MV-4-11 (cell line): ENCODE data around the gene DACH1.
"Not testable (repeated sequence)": the region's sequence is repeated elsewhere in the genome, so short reads cannot be mapped to it uniquely, and the experiment has no call there.

ENCODE experiments used
- DNase-seq: peaks from one replicate; lab custom pipeline; 2025; lab: John Stamatoyannopoulos, UW

Gene DACH1

DNA sequence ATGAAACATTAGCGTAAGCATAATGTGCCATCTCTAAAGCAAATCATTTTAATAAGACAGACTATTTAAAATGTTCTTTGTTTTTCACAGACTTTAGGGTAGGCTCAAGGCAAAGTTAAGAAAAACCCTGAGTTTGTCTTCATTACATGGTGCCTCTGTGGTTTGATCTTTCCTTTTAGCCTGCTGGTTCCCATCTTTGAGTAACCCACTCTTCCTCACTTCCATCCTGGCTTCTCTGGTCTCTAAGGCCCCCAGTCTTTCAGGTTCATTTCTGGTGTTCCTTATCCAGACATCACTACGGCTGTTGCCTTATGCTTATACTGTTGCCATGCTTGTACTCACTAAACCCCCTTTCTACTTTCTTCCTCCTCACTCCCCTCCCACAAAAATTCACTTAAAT, 38.4 kb downstream of the DACH1 start:
- no peak for DNase-seq

DNA sequence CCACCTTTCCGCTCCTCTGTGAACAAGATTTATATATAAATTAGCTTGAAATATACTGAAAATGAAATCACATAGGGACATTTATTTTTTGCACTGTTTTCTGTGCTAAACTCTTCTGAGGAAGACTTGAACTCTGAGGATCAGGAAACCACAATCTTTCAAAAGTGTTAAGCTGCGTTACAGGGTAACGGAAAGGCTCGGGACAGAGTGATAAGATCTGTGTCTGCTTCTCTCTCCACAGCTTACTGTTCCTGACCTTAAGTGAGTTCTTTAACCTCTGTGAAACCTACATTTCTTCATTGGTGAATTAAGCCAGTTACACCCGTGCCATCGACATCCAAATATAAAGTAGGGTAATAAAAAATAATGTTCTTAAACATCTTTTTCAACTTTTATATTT, 38.9 kb downstream of the DACH1 start:
- peak; percentile 2 for DNase-seq

DNA sequence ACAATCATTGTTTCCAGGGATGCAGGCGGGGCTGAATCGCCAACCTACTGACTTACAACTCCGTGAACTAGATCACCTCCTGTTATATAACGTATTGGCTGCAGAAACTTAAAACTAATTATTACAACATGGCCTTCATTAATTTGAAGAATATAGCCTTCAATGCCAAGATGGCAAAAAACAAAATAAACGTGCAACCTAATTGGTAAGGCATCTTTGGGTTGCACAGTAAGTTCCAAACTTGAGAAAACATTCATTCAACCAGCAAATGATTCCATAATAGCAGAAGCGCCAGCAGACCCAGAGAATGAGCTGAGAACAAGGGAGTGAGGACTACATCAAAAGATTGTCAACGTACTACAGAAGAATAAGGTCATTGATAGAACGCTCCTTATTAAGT, 39.8 kb downstream of the DACH1 start:
- DNase-seq, result no peak

DNA sequence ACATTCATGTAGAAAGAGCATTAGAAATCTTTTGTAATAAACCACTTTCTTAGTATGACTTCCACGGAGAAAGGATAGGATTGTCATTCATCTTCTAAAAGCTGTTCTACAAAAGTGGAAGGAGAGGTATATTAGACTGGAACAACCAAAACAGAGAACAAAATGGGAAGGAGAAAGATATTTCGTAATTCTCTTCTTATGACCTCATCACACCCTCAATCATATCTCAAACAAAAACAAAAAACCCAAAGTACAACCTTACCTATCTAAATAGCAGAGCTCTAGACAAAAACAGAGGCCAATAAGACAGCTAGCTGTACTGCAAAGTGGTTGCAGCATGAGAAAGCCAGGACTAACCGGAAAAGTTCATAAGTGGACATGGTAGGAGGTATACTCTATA, 46.3 kb downstream of the DACH1 start:
- no peak for DNase-seq

DNA sequence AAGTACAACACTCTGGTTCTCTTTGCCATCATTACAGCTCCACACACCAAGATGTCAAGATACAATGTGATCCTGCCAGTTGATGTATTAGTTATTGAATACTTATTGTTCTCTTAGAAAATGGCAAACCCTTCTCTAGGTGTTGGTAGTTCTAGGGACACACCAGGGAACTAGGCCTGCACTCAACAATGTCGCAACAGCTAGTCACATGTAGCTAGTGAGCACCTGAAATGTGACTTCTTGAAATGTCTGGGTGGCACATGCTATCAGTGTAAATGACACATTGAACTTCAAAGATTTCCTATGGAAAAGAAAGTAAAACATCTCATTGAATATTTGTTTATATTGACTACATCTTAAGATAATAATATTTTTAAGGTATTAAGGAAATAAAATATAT, 49.7 kb downstream of the DACH1 start:
- DNase-seq, result no peak

DNA sequence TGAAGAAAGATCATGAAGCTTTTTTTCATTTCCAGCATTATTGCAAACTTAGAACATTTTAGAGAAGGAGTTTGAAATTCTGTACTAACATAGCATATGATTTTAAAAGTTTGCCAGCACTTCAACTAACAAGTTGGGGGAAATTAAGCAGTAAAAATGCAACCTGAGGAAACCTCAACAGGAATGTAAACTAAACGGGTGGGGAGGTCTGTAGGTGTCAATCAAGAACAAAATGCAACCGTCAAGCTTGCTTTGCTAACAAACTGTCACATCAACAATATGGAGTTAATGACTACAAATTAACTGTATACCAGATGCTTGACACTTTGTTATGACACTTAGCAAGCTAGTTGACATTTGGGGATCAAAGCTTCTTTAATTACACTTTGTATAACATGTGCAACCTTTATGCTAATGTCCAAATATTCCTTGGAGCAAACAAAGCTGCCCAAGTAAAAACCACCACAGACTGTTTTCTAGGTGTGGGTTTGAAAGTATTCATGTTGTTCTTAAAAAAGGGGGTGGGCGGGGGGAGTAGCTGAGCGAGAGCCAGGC, 52.1 kb downstream of the DACH1 start:
- no peak for DNase-seq

DNA sequence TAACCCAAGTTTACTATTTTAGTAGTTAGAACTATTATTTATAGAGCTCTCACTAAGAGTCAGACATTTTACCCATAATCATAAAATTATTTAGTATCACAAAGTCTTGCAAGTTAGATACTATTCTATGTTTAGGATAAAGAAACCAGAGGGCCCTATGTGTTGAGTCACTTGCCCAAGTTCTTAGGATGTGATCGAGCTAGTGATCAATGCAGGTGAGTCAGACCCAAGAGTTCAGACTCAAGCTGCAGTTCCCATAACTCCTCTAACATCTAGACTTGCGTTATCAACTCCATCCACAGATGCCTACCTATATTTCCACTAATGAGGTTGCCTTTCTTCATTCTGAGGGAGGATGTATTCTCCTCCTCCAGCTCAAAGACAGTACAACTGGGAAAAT, 53.8 kb downstream of the DACH1 start:
- no peak for DNase-seq

DNA sequence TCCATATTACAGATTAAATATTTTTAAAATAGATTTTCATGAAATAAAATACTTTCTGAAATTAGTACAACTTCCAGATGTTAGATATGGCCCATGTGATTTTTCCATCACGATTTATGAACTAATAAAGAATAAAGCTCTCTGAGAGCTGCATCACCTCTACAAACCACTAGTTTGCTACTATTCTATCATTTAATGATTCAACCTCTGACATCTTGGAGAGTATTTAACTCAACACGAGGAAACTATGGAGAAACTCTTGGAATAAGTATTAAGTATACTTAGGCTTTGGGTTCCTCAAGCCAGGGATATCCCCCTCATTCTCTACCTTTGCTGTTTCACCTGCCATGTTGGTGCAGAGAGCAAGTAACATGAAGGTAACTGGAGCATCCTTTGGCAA, 55.7 kb downstream of the DACH1 start:
- DNase-seq, result no peak

DNA sequence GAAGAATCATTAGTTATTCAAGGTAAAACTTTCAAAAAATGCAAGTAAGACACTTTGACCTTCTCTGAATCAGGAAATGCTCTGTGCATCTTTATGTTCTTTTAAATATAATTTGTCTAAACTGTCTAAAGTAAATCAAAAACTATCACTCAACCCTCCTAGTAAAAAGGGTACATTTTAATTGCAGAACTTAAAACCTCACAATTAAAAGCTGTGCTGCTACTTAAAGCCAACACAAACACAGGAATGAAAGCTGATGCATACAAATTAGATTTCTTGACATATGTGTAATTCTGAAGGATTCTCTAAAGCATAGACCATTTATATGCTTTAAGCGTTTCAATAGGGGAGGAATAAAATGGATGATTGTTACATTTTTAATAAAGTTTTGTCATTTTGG, 58.3 kb downstream of the DACH1 start:
- DNase-seq, result no peak

DNA sequence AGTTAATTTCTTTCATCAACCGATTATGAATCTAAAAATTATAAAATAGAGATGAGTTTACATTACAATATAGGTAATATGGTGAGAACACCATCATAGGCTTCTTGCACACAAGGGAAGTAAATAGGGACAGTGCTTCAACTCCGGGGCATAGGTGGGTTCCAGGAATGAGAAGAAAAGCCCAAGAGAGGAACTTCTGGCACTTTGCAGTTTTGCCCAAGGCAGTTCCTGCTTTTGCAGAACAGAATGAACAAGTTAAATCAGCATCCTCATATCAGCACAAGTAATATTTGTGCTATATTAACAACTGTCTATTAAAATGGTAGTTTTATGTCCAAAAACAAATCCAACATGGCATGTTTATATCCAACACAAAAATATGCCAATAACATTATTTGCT, 60.1 kb downstream of the DACH1 start:
- DNase-seq, result no peak

DNA sequence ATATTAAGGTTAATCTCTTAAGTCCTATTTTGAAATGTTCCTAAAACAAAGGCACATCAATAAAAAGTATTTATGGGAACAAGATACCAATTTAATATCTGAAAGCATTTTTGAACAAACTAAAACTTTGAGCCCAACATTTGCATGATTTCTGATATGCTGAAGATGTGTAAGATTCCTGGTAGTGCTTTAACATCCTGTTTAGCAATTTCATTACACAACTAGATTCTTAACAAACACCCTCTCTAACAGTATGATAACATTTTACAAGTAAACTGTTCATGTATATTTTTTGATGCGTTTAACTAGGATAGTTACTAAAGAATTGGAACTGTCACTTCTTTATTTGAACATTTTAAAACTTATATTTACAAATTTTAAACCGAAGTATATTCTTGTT, 63.9 kb downstream of the DACH1 start:
- no peak for DNase-seq

DNA sequence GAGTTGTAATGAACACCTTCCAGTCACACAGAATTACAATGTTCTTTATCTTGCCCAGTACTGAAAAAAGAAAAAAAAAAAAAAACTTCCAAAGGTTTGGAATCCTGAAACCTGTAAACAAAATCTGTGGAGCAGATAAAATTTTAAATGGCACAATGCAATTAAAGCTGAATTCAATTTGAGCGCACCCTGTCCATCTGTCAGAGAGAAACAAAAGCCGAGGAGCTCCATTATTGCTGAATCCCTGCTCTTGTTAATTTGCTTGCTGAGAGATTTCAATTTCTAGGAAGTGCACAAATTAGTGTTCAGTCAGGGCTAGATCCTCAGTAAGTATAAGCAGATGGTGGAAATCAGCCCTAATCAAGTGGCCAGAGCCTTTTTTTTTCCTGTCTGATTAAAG, 65.2 kb downstream of the DACH1 start:
- DNase-seq, result no peak

DNA sequence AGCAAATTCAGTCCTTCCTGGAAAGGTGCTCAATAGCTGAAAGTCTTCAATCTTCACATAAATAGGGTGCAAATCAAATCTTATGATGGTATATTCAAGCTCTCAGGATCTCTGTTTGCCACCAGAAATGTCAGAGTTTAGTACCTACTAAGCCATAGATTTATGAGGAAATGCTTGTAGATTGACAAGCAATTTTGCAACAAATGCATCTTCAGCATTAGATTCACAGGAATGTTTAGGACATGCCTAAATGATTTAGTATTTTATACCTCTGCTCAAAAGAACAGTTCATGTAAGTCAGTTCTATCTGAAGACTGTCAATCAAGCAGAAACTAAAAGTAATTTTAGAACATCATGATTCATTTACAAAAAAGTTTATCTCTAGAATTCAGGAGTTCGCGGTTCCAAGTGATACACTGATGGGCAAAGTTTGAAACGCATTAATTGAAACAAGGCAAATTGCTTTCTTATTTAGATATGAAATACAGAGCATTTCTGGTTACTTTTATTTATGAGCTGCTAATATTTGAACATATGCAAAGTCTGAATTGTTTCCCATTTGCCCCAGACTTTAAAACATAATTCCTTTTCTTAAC, 65.7 kb downstream of the DACH1 start:
- no peak for DNase-seq

DNA sequence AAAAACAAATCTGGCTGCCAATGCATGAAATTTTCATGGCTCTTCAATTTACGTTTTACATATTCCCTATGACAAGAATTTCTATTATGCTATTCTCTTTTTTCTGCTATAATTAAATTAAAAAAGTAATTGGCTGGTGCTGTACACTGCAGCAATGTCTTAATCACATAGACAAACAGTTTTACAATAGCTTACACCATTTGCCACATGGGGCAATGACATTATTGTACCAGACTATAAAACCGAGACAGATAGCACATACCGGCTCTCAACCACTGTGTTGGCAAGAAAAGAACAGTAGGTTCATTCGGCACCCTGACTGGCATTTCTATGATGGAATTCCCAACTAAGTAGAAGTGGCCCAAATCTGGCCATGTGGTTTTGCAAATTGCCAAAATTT, 67.7 kb downstream of the DACH1 start:
- no peak for DNase-seq

DNA sequence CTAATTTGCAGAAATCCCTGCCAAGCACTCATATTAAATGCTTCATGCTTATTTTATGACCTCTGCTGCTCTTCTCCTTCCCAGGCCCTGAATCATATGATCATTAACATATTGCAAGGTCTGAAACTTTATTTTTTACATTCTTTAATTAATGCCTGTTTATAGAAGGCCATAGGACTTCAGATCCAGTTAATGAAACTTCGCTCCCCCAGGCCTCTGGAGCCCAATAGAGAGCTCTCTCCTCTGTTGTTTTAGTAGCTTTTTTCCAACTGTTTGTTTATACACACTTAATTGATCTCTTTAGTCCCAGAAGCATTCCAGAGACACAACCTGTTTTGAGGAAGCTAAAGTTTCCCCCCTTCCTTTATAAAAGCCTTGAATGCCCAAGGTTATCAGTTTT, 68.3 kb downstream of the DACH1 start:
- DNase-seq, result no peak

DNA sequence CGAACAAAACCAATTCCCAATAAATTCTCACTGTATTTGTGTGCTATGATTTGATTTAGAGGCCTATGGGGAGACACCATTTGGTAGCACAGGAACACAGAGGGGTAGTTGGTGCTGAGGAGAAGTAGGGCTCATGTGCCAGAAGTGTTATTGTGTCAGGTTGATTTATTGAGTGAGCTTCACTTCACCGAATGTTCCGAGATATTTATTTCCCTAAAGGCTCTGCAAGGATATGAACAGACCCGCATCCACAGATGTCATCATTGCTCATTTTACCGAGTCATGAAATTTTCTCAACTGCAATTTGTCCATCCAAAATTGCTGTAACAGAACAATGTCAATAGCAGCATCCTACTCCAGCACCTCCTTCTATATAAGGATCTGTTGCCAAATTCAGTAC, 69.5 kb downstream of the DACH1 start:
- no peak for DNase-seq

DNA sequence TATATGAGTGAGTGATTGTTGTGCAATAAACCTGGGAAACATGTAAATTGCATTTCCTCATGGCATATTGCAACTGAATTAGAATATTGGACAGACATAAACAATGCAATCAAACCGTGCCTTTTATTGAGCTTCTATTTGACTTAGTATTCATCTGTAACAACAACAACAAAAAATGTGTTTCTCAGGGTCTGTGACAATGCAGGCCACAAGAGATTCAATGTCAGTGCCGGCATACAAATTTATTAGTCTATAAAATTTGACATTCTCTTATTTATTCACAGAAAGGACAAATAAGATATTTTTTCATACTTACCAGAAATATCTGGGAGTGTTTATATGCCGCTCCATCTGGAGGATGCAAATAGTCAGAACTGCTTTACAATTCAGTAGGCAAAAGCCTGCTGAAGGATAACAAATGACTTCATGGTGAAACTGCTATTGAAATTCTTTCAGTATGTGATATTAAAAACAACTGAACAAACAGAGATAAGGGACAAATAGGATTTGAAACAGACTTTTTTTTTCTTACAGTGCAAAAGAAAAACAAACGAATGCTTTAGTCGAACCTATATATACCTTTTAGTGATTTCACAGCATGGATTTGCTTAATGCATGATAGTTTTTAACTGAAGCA, 77.2 kb downstream of the DACH1 start:
- DNase-seq, result no peak

DNA sequence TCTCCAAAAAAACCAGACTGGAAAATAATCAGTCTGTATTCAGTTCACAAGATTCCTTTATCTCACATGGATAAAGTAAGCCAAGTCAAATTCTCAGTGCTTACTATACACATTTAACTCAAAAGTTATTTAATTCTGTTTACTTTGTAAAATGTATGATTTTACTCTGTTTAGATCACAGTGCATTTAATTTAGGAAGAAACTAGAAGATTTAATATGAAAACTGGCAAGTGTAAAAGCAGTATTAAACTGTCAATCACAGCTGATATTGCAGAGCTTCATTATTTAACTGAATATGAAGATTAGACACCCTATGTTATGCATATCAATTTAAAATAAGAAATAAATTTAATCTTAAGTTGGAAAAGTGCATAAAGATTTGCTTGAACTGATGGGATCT, 78.0 kb downstream of the DACH1 start:
- no peak for DNase-seq

DNA sequence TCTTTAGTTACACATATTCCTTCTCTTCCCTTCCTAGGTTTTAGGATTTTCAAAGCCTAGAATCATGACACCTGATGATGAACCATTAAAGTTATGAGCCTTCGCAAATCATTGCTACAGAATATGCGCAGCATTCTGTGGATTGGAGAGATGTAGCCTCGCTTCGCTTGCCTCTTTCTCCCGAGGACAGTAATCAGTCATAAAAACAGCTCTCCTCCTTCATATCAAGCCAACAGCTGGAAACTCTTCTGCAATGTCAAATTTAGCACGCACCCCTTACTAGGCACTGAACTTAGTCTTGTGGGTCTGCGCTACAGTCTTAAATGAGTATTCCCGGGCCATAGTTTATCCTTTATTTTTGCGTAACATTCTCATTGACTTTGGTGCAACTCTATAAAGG, 79.6 kb downstream of the DACH1 start:
- no peak for DNase-seq

DNA sequence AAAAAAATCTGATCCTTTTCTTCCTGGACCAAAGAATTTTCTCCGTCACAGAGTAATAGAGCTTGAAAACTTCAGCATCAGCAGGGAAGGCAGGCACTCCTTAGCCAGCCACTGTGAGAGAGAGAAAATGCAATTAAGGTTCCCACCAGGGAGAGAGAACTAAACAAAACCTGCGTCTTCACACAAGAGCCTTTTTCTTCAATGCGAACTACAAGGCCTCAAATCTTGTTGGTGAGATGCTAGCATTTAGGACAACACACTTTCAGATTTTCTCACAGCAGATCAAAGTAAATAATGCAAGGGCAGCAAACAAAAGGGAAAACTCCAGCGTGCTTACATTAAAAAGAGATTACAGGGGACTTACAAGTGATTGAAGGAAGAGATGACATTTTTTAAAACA, 80.1 kb downstream of the DACH1 start:
- no peak for DNase-seq

DNA sequence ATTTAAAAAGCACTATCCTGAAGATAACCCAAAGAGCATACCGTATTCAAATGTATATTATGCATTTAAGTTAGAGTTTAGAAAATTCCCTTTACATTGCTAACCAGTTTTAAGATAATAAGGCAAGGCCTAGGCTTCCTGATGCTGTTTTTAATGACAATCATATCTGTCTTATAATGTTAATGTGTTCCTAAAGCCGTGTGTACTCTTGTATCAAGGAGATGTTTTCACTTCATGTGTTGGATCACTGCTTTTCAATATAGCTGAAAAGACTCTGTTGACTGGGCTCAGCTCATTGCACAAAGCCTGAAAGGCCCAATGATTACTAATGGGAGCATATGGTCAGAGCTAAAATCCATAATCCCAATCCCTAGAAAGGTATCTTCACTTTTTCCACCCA, 81.6 kb downstream of the DACH1 start:
- no peak for DNase-seq

DNA sequence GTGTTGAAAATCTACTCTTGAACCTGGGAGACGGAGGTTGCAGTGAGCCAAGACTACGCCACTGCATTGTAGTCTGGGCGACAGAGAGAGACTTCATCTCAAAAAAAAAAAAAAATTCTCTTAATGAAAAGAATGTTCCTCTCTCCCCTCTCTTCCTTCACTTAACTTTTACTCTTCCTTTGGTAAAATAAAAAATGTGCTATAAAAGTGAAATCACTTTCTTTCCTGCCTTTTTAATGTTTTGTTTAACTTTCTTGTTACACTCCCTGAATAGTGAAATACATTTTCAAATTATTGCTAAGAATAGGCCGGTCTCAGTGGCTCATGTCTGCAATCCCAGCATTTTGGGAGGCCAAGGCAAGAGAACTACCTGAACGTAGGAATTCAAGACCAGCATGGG, 86.5 kb downstream of the DACH1 start:
- DNase-seq, result no peak

DNA sequence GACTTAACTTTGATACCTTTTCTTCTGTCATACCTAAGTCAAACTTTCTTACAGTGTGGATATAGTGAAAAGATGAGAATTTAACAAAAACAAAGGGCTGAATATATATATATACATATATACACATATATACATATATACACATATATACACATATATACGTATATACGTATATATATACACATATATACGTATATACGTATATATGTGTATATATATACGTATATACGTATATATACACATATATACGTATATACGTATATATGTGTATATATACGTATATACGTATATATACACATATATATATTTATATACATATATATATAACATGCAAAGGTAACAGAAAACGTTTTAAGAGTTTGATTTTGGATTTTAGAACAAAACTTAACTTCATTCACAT, 88.0 kb downstream of the DACH1 start:
- not testable (repeated sequence) for DNase-seq

DNA sequence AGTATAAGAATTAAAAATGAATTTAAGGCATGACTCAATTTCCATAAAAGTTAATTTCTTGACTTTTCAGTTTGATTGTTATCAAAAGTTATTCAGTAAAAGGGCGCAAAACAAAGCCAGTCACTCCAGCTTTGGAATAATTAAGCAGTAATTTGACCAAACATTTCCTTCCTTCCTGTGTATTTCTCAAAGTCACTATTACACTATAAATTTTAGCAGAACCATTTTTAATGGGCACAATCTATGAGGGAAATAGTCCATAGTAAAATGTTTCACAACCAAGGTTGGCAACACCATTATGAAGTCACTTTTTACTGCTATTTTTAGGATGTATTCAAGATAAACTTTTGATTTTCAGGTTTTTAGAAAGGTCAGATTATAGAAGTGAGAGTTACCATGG, 91.0 kb downstream of the DACH1 start:
- DNase-seq, result no peak
